Spleen (tissue), 7 donors: ENCODE results near the gene CRYL1.

Source experiments
- CTCF ChIP-seq, 11 experiments: fragments of 200-600 bp in 7 of 11; fragments of 450-650 bp in 4 of 11; sonication (generic) in 4 of 11; IDR thresholded peaks in 8 of 11; conservative IDR thresholded peaks in 3 of 11; 1 replicate in 7 of 11; 2 replicates in 4 of 11; pipeline versions ENCODE4 v1.4.0 to v1.8.0; 2016 to 2021; ENCODE audit warnings: antibody characterized with exemption in 11 of 11, inconsistent platforms in 4 of 11, mild to moderate bottlenecking in 1 of 11
- POLR2A ChIP-seq, 3 donors: fragments of 450-650 bp; IDR thresholded peaks; one replicate each; pipeline ENCODE4 v1.5.1; 2017; ENCODE audit warnings: antibody characterized with exemption in 3 of 3, mild to moderate bottlenecking in 1 of 3
- POLR2AphosphoS5 ChIP-seq, 3 donors: sonication (generic); formaldehyde crosslinking; IDR thresholded peaks; one replicate each; pipeline ENCODE4 v1.5.1; 2017; ENCODE audit warnings: antibody characterized with exemption in 3 of 3
- donor health status: DM: no; HTN: no; CAD: no; lungs with moderate emphysema.
- donor health status: DM: no; HTN: no; CAD: no.
- donor health status: DM: no; HTN: no; CAD: no.

DNA sequence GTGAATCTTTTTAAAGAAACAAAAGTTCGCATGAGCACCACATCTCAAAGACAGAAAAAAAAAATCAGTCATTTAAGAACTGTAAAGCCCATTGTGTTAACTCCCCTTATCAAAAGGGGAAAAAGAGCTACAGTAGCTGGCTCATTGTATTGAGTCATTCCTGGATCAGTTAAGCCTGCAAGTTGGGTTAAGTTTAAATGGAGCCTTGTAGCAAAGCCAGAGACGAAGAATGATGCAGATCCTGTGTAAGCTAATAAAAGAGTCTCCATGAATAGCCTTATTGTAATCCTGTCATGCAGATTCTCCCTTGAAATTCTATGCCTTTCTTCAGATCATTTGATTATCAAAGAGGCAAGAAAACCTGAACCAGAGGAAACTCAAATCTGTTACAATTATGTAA is 83.8 kb downstream of the CRYL1 start:
- TF ChIP-seq CTCF (IDR thresholded peaks at IDR 0.05 in 8 of 11, conservative IDR thresholded peaks at IDR 0.05 in 3 of 11): no peak
- no peak for TF ChIP-seq POLR2A (IDR thresholded peaks at IDR 0.05)
- no peak for TF ChIP-seq POLR2AphosphoS5 (IDR thresholded peaks at IDR 0.05)
